Islet of Langerhans (tissue), 1 donor: ENCODE data around the gene RGS9BP.
"Not testable (repeated sequence)": the region's sequence is repeated elsewhere in the genome, so short reads cannot be mapped to it uniquely, and the experiment has no call there.

ENCODE experiments used
- FAIRE-seq: peaks from one replicate; lab custom pipeline; 2011; peaks lifted over from hg19 to GRCh38; lab: Jason Lieb, UNC

Gene RGS9BP

GRCh38 chr19:32672841-32673240 is 2.8 kb upstream of the RGS9BP start:
- FAIRE-seq, result no peak

GRCh38 chr19:32673573-32673972 is 2.1 kb upstream of the RGS9BP start:
- no peak for FAIRE-seq

GRCh38 chr19:32674153-32674930 is 1.3 kb upstream of the RGS9BP start:
- no peak for FAIRE-seq

GRCh38 chr19:32674931-32675719 is 523 bp upstream of the RGS9BP start, which contains the start of gene ANKRD27:
ANKRD27 (minus strand) TSS chr19:32675180; CDS start chr19:32659015, 16,165 bp downstream.
- no peak for FAIRE-seq

DNA sequence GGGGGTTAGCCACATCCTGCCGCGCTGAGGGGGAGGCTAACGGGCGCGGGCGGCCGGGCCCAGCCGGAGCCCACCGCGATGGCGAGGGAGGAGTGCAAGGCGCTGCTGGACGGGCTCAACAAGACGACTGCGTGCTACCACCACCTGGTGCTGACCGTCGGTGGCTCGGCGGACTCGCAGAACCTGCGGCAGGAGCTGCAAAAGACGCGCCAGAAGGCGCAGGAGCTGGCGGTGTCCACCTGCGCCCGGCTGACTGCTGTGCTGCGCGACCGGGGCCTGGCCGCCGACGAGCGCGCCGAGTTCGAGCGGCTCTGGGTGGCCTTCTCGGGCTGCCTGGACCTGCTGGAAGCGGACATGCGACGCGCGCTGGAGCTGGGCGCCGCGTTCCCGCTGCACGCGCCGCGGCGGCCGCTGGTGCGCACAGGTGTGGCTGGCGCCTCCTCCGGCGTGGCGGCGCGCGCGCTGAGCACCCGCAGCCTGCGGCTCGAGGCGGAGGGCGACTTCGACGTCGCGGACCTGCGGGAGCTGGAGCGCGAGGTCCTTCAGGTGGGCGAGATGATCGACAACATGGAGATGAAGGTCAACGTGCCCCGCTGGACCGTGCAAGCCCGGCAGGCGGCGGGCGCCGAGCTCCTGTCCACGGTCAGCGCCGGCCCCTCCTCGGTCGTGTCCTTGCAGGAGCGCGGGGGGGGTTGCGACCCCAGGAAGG is 692 bp downstream of the RGS9BP start:
- FAIRE-seq, result no peak

GRCh38 chr19:32676895-32677359 is 1.3 kb downstream of the RGS9BP start:
- no peak for FAIRE-seq

GRCh38 chr19:32677657-32678056 is 2.0 kb downstream of the RGS9BP start:
- FAIRE-seq, result no peak

DNA sequence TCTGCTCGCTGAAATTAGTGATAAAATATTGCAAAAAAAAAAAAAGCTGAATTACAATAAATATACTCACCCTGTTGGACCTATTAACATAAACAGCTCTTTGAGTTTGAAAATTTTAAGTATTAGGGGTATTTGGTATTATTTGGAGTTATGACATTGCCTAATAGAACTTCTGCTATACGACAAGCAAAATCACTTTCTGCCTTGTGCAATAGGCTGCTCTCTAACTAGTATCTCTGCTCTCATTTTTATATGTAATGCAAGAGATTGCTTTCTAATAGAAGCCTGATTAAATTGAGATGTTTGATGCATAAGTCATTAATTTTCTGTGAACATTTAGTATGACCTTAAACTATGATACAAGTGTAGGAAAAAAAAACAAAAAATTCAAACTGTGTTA is 5.3 kb downstream of the RGS9BP start:
- FAIRE-seq, result no peak

- FAIRE-seq, result no peak
Observed at GRCh38 chr19:32682317-32682716, 6.7 kb downstream of the RGS9BP start.

DNA sequence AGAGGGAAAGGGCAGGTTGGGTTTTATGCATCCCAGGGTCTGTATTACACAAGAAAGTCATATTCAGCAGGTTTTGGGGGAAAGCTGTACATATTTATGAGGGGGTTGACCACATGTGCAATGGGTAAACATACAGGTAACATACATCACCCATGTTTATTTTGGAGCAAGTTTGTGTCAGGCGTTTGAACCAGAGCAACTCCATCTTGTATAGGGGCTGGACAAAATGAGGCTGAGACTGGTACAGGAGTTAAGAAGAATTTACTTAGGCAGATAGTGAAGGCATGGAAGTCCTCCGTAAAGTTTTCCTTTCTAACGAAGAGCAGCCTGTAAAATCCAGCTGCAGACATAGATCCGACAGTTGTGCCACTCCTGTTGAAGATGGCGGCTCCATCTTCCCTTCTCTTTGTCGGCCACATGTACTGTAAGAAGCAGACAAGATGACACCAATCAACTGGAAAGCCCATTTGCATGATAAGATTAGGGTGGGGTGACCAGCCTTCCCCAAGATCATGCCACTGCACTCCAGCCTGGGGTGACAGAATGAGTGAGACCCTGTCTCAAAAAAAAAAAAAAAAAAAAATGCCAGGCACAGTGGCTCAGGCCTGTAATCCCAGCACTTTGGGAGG is 11.3 kb downstream of the RGS9BP start:
- FAIRE-seq, result no peak

DNA sequence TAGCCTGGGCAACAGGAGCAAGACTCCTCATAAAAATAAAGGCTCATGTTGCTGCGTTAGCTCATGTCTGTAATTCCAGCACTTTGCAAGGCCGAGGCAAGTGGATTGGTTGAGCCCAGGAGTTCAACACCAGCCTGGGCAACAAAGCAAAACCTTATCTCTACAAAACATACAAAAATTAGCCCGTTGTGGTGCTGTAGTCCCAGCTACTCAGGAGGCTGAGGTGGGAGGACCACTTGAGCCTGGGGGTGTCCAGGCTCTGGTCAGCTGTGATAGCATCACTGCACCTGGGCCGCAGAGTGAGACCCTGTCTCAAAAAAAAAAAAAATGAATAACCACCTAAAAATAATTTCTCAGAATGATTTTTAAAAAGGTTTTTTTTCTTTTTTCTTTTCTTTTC is 12.0 kb downstream of the RGS9BP start:
- no peak for FAIRE-seq

DNA sequence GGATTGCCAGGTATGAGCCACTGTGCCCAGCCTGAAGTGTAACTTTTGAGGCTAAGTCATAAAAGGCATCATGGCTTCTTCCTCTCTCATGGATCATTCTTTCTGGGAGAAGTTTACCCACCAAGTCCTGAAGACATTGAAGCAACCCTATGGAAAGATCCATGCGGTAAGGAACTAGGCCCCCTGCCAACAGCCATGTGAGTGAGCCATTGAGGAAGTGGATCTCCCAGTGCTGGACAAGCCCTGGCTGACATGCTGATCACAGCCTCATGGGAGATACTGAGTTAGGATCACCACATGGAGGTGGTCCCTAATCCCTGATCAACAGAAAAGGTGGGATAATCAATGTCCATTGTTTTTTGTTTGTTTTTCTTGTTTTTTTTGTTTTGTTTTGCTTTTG is 12.7 kb downstream of the RGS9BP start:
- no peak for FAIRE-seq

- no peak for FAIRE-seq
Observed at GRCh38 chr19:32691291-32691951, 15.8 kb downstream of the RGS9BP start, which contains the start of gene NUDT19. NUDT19 (plus strand) TSS chr19:32691821; CDS start chr19:32691961, 140 bp downstream.

GRCh38 chr19:32691952-32692726 is 16.5 kb downstream of the RGS9BP start:
- no peak for FAIRE-seq

DNA sequence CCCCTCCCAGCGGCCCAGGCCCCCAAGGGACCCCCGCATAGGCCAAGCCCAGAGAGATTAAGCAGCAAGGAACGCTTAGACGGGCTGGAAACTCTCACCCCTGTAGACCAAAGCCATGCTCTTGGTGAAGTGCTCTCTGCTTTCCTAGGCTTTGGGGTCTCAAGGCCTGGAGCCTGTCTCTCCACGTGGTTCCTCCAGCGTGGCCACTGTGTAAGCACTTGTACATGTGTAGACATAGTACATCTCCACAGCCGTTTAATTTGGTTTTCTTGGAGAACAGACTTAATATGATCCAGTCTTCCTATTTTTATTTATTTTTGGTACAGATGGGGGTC is 17.0 kb downstream of the RGS9BP start:
- FAIRE-seq, result no peak

- not testable (repeated sequence) for FAIRE-seq
Observed at GRCh38 chr19:32693151-32694108, 17.8 kb downstream of the RGS9BP start.

- not testable (repeated sequence) for FAIRE-seq
Observed at GRCh38 chr19:32694316-32694715, 18.7 kb downstream of the RGS9BP start.

DNA sequence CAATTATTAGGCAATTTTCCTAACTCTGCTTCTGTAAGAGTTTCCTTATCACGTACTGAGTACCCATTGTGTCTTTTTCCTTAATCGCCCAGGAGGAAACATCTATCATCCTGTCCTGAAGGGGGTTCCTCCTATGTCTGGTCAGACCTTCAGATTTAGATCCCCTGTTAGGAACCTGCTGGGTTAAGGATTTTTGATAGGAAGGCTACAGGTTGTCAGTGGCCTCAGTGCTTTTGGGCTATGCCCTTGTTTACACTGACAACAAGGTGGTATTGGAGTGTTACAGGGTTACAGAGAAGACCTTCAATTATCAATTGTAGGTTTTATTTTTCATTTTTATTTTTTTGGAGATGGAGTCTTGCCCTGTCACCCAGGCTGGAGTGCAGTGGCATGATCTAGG is 19.2 kb downstream of the RGS9BP start:
- not testable (repeated sequence) for FAIRE-seq

GRCh38 chr19:32695506-32695905 is 19.9 kb downstream of the RGS9BP start:
- FAIRE-seq, result not testable (repeated sequence)

- not testable (repeated sequence) for FAIRE-seq
Observed at GRCh38 chr19:32696771-32697170, 21.1 kb downstream of the RGS9BP start.
